Measurements from ENCODE around the gene KHDC1L. TPM values are rescaled to one million over a fixed set of nuclear protein-coding genes. Genes with fewer than 3 reads are reported as not detected.

Gene KHDC1L
- polyA plus RNA-seq, 1 of the 3 experiments (the other 2 are of a cell fraction) = 0.16 TPM

DNA sequence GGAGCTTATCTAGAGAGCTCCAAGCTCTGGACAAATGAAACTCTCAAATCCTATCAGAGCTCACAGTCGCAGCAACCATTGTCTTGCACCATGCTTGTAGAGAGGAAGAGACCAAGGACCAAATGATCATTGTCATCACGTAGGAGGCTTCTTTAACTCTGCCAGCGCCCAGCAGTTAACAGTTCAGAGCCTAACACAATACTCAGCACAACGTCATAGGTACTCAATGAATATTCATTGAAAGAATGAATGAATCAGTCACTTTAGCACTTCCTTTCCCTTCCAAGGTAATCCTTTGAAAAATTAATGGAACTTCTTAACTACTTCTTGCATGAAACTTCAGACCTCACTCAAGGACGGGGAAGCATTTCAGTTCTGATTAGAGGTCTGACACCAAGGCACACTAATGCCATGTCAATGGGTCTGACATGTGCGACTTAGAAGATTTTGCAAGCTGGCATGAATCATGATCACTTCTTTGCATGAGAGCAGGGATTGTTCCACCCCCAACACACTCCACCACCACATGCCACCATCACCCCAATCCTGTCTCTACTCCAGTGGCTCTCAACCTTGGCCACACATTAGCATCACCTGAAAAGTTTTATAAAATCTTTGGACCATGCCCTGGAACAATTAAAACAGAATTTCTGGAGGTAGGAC, 45.1 kb downstream of the KHDC1L start:
- ChIA-PET POLR2A (no interaction called here), CTCF (interaction anchor here (0.6 to 1.6 kb wide), 7 partner anchors 28 to 949 kb away, joined by 3 to 10 read pairs (median 3); no protein-coding TSS in a partner anchor)
- WGBS (ENCODE audit: low lambda C conversion rate) = 67% methylated on average over 6 of the region's 6 CpGs
- peak overlapping the region; percentile 37 to 58; a peak in 3 of 4 replicates for H3K4me3 ChIP-seq (ENCODE audit: low read depth in 2 of 2, low read length in 1 of 2)
- peaks cover 2 to 4% of the 10 kb centered on the region in 2 experiments; a peak in 2 of 4 replicates for H3K4me1 ChIP-seq (ENCODE audit: control insufficient read depth in 1 of 2, insufficient read depth in 2 of 2, low read depth in 1 of 2, low read length in 1 of 2)
- H2AFZ ChIP-seq (ENCODE audit: low read depth) = peak overlapping the region; percentile 69; the same call in 1 of the 2 replicates
- H3F3A ChIP-seq (replicated peaks; ENCODE audit: insufficient read depth) = no peaks in the 10 kb centered on the region
- no peaks in the 10 kb centered on the region for H3K79me2 ChIP-seq (ENCODE audit: insufficient read depth)
- H3K9ac ChIP-seq = 0 out of 2 replicates have a peak overlapping the region, but pooled peaks have one; percentile 22
- H3K27me3 ChIP-seq (ENCODE audit: insufficient read depth) = no peaks in the 10 kb centered on the region
- H3K4me2 ChIP-seq = peak overlapping the region; percentile 75
- no peaks in the 10 kb centered on the region for H3K9me3 ChIP-seq
- no peak for TF ChIP-seq FOXJ3 (CRISPR knock-in tag; IDR thresholded peaks at IDR 0.05)
- no peak for TF ChIP-seq EP300 (IDR thresholded peaks at IDR 0.05; ENCODE audit: borderline replicate concordance in 1 of 2, low read depth in 1 of 2, low read length in 1 of 2)
- no peak for TF ChIP-seq SMC3 (IDR thresholded peaks at IDR 0.05; ENCODE audit: low read depth, low read length)
- TF ChIP-seq NRF1 (IDR thresholded peaks at IDR 0.05; ENCODE audit: low read depth, low read length) = no peak
- no peak for TF ChIP-seq MXI1 (IDR thresholded peaks at IDR 0.05; ENCODE audit: low read depth, low read length)
- no peak for TF ChIP-seq RCOR1 (IDR thresholded peaks at IDR 0.05; ENCODE audit: low read length)
- no peak for TF ChIP-seq SIN3A (IDR thresholded peaks at IDR 0.05; ENCODE audit: borderline replicate concordance, low read depth, low read length)
- TF ChIP-seq YY1 (IDR thresholded peaks at IDR 0.05; ENCODE audit: low read depth) = no peak
- H3K36me3 ChIP-seq (replicated peaks in 1 of 2; ENCODE audit: control insufficient read depth in 1 of 2, insufficient read depth in 2 of 2, low read length in 1 of 2) = no peaks in the 10 kb centered on the region
- no peaks in the 10 kb centered on the region for H3K9me2 ChIP-seq
- no peak for DNase-seq
- 0 out of 4 replicates have a peak overlapping the region, but pooled peaks of 1 of the 2 experiments have one; percentile 4 for H3K27ac ChIP-seq (ENCODE audit: low read depth in 2 of 2, low read length in 1 of 2)
- no peaks in the 10 kb centered on the region for H4K20me1 ChIP-seq (ENCODE audit: insufficient read depth)

- Histone ChIP-seq H3K9me3 (no peaks in the 10 kb centered on the region), H3K9me2 (no peaks in the 10 kb centered on the region), H3K9ac (no peak overlapping the region), H3K4me3 (ENCODE audit: low read depth in 2 of 2, low read length in 1 of 2) (no peak overlapping the region), H3K79me2 (ENCODE audit: insufficient read depth) (no peaks in the 10 kb centered on the region), H3K27ac (ENCODE audit: low read depth in 2 of 2, low read length in 1 of 2) (no peak overlapping the region), H3K4me2 (no peak overlapping the region), H2AFZ (ENCODE audit: low read depth) (no peak overlapping the region), H3K36me3 (replicated peaks in 1 of 2; ENCODE audit: control insufficient read depth in 1 of 2, insufficient read depth in 2 of 2, low read length in 1 of 2) (peaks cover 0 to 6% of the 10 kb centered on the region in 2 experiments), H3K4me1 (ENCODE audit: control insufficient read depth in 1 of 2, insufficient read depth in 2 of 2, low read depth in 1 of 2, low read length in 1 of 2) (peaks cover 2 to 4% of the 10 kb centered on the region in 2 experiments; a peak in 2 of 4 replicates), H3F3A (replicated peaks; ENCODE audit: insufficient read depth) (no peaks in the 10 kb centered on the region), H4K20me1 (ENCODE audit: insufficient read depth) (no peaks in the 10 kb centered on the region), H3K27me3 (ENCODE audit: insufficient read depth) (no peaks in the 10 kb centered on the region)
- TF ChIP-seq, protein P1, sequence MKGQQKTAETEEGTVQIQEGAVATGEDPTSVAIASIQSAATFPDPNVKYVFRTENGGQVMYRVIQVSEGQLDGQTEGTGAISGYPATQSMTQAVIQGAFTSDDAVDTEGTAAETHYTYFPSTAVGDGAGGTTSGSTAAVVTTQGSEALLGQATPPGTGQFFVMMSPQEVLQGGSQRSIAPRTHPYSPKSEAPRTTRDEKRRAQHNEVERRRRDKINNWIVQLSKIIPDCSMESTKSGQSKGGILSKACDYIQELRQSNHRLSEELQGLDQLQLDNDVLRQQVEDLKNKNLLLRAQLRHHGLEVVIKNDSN (IDR thresholded peaks at IDR 0.05; ENCODE audit: borderline replicate concordance, low read depth) = no peak
- TF ChIP-seq, protein P2, sequence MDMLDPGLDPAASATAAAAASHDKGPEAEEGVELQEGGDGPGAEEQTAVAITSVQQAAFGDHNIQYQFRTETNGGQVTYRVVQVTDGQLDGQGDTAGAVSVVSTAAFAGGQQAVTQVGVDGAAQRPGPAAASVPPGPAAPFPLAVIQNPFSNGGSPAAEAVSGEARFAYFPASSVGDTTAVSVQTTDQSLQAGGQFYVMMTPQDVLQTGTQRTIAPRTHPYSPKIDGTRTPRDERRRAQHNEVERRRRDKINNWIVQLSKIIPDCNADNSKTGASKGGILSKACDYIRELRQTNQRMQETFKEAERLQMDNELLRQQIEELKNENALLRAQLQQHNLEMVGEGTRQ (IDR thresholded peaks at IDR 0.05; ENCODE audit: borderline replicate concordance, low read depth, low read length) = no peak
- TF ChIP-seq JUND (IDR thresholded peaks at IDR 0.05) (no peak), NRF1 (IDR thresholded peaks at IDR 0.05; ENCODE audit: low read depth, low read length) (no peak), RXRA (IDR thresholded peaks at IDR 0.05; ENCODE audit: borderline replicate concordance, low read depth) (no peak), CHD2 (IDR thresholded peaks at IDR 0.05; ENCODE audit: low read length, partially characterized antibody) (no peak), RCOR1 (IDR thresholded peaks at IDR 0.05; ENCODE audit: low read length) (no peak), TCF12 (IDR thresholded peaks at IDR 0.05) (no peak), TAF1 (IDR thresholded peaks at IDR 0.05; ENCODE audit: borderline replicate concordance, low read depth, low read length) (no peak), GABPA (IDR thresholded peaks at IDR 0.05; ENCODE audit: low read depth) (no peak)
- POLR2A ChIA-PET = no interaction called here
- 80% methylated on average over 5 of the region's 5 CpGs for WGBS (ENCODE audit: low lambda C conversion rate)
- CTCF ChIA-PET = interaction anchor here (0.8 to 1.3 kb wide), 4 partner anchors 557 to 767 kb away, joined by 3 to 5 read pairs (median 4); no protein-coding TSS in a partner anchor
- no peak for DNase-seq
Observed at GRCh38 chr6:73177221-73177944, 47.9 kb downstream of the KHDC1L start.
